Nephron (organoid): Measurements from ENCODE around the gene DHFR.

Experiments
- H3K27ac Mint-ChIP-seq, 3 experiments: 2 replicates each; pipeline ENCODE4 v1.8.0; 2020; ENCODE audit warnings: mixed read lengths in 3 of 3, mild to moderate bottlenecking in 2 of 3, moderate library complexity in 1 of 3
- H3K27me3 Mint-ChIP-seq: 2 replicates; pipeline ENCODE4 v1.8.0; 2021; ENCODE audit warnings: low read depth, mild to moderate bottlenecking, moderate library complexity, mixed read lengths
- H3K36me3 Mint-ChIP-seq: 2 replicates; pipeline ENCODE4 v1.8.0; 2020; ENCODE audit warnings: low read depth, mixed read lengths
- H3K4me1 Mint-ChIP-seq: 2 replicates; pipeline ENCODE4 v1.8.0; 2020; ENCODE audit warnings: mixed read lengths
- H3K4me3 Mint-ChIP-seq, 3 experiments: 2 replicates each; pipeline ENCODE4 v1.8.0; 2020; ENCODE audit warnings: mild to moderate bottlenecking in 3 of 3, mixed read lengths in 3 of 3, moderate library complexity in 2 of 3
- H3K9me3 Mint-ChIP-seq: 2 replicates; pipeline ENCODE4 v1.8.0; 2020; ENCODE audit warnings: mixed read lengths
- TF ChIP-seq, protein P1 (sequence below), 3 experiments: fragments of 200-600 bp; sonication (generic); IDR thresholded peaks; one replicate each; pipeline ENCODE4 v1.5.0; 2021; ENCODE audit warnings: antibody characterized with exemption in 3 of 3; ENCODE audit not compliant: unreplicated experiment in 3 of 3

Gene DHFR

DNA sequence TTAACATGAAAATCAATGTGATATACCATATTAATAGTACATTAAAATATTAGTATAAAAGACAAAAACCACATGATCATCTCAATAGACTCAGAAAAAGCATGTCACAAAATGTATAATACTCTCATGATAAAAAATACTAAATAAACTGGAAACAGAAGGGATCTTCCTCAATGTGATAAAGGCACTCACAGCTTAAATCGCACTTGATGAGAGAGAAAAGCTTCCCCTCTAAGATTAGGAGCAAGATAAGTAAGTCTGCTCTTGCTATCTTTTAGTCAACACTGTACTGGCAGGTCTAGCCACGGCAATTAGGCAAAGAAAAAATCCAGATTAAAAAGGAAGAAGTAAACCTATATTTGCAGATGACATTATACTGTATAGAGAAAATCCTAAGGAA lies 22.1 kb downstream of the DHFR start:
- Mint-ChIP-seq H3K27ac (no peak overlapping the region), H3K9me3 (no peaks in the 10 kb centered on the region), H3K27me3 (no peaks in the 10 kb centered on the region), H3K36me3 (peaks cover 34% of the 10 kb centered on the region), H3K4me3 (no peak overlapping the region), H3K4me1 (no peaks in the 10 kb centered on the region)
- TF ChIP-seq, protein P1, sequence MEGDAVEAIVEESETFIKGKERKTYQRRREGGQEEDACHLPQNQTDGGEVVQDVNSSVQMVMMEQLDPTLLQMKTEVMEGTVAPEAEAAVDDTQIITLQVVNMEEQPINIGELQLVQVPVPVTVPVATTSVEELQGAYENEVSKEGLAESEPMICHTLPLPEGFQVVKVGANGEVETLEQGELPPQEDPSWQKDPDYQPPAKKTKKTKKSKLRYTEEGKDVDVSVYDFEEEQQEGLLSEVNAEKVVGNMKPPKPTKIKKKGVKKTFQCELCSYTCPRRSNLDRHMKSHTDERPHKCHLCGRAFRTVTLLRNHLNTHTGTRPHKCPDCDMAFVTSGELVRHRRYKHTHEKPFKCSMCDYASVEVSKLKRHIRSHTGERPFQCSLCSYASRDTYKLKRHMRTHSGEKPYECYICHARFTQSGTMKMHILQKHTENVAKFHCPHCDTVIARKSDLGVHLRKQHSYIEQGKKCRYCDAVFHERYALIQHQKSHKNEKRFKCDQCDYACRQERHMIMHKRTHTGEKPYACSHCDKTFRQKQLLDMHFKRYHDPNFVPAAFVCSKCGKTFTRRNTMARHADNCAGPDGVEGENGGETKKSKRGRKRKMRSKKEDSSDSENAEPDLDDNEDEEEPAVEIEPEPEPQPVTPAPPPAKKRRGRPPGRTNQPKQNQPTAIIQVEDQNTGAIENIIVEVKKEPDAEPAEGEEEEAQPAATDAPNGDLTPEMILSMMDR (IDR thresholded peaks at IDR 0.05; ENCODE audit: unreplicated experiment in 3 of 3): no peak

DNA sequence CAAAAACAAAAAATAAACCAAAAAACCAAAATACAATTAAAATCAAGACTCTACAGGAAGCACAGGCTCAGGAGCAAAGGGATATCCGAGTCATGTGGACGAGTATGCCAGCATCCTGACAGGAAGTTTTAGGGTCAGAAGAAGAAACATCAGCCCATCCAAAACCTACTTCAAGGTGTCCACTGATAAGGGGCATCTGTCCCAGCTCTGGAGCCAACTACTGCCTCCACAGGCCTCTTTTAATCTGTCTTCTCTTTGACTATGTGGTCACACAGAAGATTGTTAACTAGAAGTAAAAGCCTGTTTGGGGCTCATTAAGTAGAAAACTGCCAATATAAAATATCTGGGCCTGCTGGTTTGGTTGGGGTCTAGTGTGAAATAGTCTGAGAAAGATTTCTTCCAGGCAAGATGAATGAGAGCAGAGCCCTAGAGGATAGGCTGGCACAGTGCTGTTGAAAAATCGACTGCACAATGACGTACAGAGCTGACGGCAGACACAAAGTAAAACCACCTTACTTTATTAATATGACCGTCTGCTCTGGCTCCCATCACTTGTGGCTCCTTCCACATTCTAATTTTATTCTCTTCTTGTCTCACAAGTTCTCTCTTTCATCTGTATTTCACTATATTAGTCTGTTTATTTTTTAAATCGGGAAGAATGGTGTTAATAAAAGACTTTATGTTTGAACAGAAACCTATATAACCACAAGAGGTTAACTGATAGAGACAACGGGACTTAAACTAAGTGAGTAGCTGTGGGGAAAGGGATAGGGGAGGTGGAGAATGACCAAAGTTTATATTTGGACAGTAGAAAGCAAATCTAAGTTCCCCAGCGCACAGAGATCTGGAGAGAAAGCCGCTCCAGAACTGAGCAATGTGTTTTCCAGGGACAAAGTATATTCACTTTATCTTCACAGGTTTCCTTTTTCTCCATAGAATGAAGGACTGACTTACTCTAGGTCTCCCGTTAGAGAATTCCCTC lies 23.2 kb downstream of the DHFR start:
- H3K4me1 Mint-ChIP-seq: no peaks in the 10 kb centered on the region
- no peaks in the 10 kb centered on the region for H3K9me3 Mint-ChIP-seq
- no peaks in the 10 kb centered on the region for H3K27me3 Mint-ChIP-seq
- no peak overlapping the region for H3K27ac Mint-ChIP-seq
- TF ChIP-seq, protein P1 (IDR thresholded peaks at IDR 0.05; ENCODE audit: unreplicated experiment in 3 of 3): no peak
- H3K4me3 Mint-ChIP-seq: no peak overlapping the region
- peaks cover 28% of the 10 kb centered on the region for H3K36me3 Mint-ChIP-seq

DNA sequence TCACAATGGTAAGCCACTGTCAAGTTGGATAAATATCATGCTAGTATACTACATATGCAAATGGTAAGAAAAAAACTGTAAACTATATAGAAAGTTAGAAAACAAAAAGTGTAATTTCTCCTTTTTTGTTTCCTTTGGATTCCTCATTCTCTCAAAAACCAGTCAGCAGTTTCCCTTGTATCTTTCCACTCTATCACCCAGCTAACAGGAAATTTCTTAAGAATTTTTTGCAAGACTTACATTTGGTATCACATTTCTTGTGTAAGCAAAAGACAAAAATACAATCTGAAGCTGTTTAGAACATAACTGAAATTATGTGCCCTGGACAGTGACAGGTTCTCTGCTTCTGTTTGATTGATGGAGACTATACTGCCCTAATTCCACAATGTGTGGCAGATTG lies 25.5 kb downstream of the DHFR start:
- H3K4me3 Mint-ChIP-seq: no peak overlapping the region
- H3K27me3 Mint-ChIP-seq: no peaks in the 10 kb centered on the region
- no peak overlapping the region for H3K27ac Mint-ChIP-seq
- H3K9me3 Mint-ChIP-seq: no peaks in the 10 kb centered on the region
- no peaks in the 10 kb centered on the region for H3K4me1 Mint-ChIP-seq
- TF ChIP-seq, protein P1 (IDR thresholded peaks at IDR 0.05; ENCODE audit: unreplicated experiment in 3 of 3): no peak
- peaks cover 28% of the 10 kb centered on the region for H3K36me3 Mint-ChIP-seq

DNA sequence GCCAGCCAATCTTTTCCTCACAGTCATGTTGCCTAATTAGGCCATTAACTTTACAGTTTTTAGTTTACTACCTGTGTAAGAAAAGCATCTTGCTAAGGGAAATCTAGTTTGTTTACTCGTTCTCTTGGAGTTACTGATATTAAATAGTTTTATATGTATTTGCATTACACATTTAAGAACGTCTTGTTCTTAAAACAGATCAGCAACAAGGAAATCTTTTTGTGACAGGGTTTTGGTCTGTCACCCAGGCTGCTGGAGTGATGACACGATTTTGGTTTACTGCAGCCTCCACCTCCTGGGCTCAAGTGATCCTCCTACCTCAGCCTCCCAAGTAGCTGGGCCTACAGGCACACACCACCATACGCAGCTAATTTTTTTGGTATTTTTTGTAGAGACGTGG lies 29.6 kb downstream of the DHFR start:
- no peaks in the 10 kb centered on the region for H3K9me3 Mint-ChIP-seq
- H3K27me3 Mint-ChIP-seq: no peaks in the 10 kb centered on the region
- H3K4me3 Mint-ChIP-seq: no peak overlapping the region
- TF ChIP-seq, protein P1 (IDR thresholded peaks at IDR 0.05; ENCODE audit: unreplicated experiment in 3 of 3): no peak
- no peak overlapping the region for H3K27ac Mint-ChIP-seq
- peaks cover 24% of the 10 kb centered on the region for H3K36me3 Mint-ChIP-seq
- H3K4me1 Mint-ChIP-seq: no peaks in the 10 kb centered on the region

DNA sequence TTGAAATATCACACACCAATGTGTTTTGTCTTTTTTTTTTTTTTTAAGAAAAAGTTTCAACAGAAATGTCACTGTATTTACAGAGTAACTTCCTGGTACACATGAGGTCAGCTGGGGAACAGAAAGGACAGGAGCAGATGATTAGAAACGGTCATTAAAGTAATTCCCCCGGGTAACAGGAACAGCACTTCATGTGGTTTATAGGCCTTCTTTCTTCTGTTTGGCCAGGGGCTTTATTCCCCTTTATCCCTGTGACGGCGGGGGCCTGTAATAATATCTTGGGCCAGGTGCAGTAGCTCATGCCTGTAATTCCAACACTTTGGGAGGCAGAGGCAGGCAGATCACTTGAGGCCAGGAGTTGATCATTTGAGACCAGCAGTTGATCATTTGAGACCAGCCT lies 30.8 kb downstream of the DHFR start:
- no peaks in the 10 kb centered on the region for H3K4me1 Mint-ChIP-seq
- no peak overlapping the region for H3K27ac Mint-ChIP-seq
- peaks cover 16% of the 10 kb centered on the region for H3K36me3 Mint-ChIP-seq

More for the DNA sequence above, 30.8 kb downstream of the DHFR start:
- Mint-ChIP-seq H3K27me3 (no peaks in the 10 kb centered on the region), H3K4me3 (no peak overlapping the region), H3K9me3 (no peaks in the 10 kb centered on the region)
- TF ChIP-seq, protein P1 (IDR thresholded peaks at IDR 0.05; ENCODE audit: unreplicated experiment in 3 of 3): no peak
